ENCODE data around the gene VPS54.

The VPS54 gene

GRCh38 chr2:63845866-63846265 lies 173.4 kb downstream of the VPS54 start:
- DNase-seq (ENCODE audit: low read depth in 2 of 2), result no peak

- no peak for DNase-seq (ENCODE audit: low read depth in 2 of 2)
Measured at GRCh38 chr2:63844616-63845015, 174.6 kb downstream of the VPS54 start.

GRCh38 chr2:63843791-63844190 lies 175.4 kb downstream of the VPS54 start:
- DNase-seq (ENCODE audit: low read depth in 2 of 2), result no peak

DNA sequence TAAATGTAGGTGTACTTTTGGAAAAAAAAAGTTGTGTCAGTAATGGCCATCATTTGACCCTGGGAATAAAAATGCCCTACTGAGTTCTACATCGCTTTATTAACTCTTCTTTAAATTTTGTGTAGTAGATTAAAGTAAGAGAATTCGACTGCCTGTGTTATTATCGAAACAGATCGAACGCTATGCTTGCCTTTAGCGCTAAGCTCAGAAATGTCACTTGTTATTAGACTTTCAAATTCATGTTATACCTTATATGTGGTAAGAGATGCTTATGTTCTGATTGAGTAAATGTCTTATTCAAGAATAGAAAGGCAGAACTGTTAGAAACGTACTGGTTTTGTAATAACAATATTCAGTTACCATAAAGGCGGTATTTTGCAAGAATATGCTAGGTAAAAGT lies 176.1 kb downstream of the VPS54 start:
- DNase-seq (ENCODE audit: low read depth in 2 of 2), result no peak

GRCh38 chr2:63842149-63843061 lies 176.8 kb downstream of the VPS54 start:
- DNase-seq (ENCODE audit: low read depth in 2 of 2), result no peak
